Stimulated activated naive B cell treated with anti-CD40 and anti-IgM and Interleukin-4, amounts not matched to agents 10 μg/mL and 1 μg/mL and 100 μg/mL, for 72 hours (primary cell): ENCODE measurements around the gene CELF2.

ENCODE experiments used
- ATAC-seq, 2 donors: fragments of 150-1000 bp; cut with Tn5 transposase; replicated peaks; 2 replicates each; pipeline ENCODE4 v1.10.0; 2021; ENCODE audit warnings: moderate library complexity in 1 of 2
- DNase-seq: peaks from one replicate; pipeline ENCODE4 v3.0.0; 2021
- H3K27ac Mint-ChIP-seq: one replicate; pipeline ENCODE4 v1.8.0; 2022; ENCODE audit warnings: mild to moderate bottlenecking, mixed read lengths
- H3K27me3 Mint-ChIP-seq, 2 donors: one replicate each; pipeline ENCODE4 v1.8.0; 2022; ENCODE audit warnings: mixed read lengths in 2 of 2
- H3K36me3 Mint-ChIP-seq, 2 donors: one replicate each; pipeline ENCODE4 v1.8.0; 2022; ENCODE audit warnings: mixed read lengths in 2 of 2, mild to moderate bottlenecking in 1 of 2
- H3K4me1 Mint-ChIP-seq, 2 donors: one replicate each; pipeline ENCODE4 v1.8.0; 2022; ENCODE audit warnings: mixed read lengths in 2 of 2, mild to moderate bottlenecking in 1 of 2
- H3K4me3 Mint-ChIP-seq, 2 donors: one replicate each; pipeline ENCODE4 v1.8.0; 2022; ENCODE audit warnings: mild to moderate bottlenecking in 2 of 2, mixed read lengths in 2 of 2, moderate library complexity in 1 of 2
- H3K9me3 Mint-ChIP-seq, 2 donors: one replicate each; pipeline ENCODE4 v1.8.0; 2022; ENCODE audit warnings: mixed read lengths in 2 of 2, mild to moderate bottlenecking in 1 of 2

CELF2 gene

GRCh38 chr10:11046776-11047160 is 29.1 kb downstream of the CELF2 start:
- H3K36me3 Mint-ChIP-seq = no peaks in the 10 kb centered on the region
- peaks cover 6 to 19% of the 10 kb centered on the region in 2 donors for H3K27me3 Mint-ChIP-seq
- no peak overlapping the region for H3K4me3 Mint-ChIP-seq
- no peaks in the 10 kb centered on the region for H3K4me1 Mint-ChIP-seq
- no peaks in the 10 kb centered on the region for H3K9me3 Mint-ChIP-seq
- DNase-seq = no peak
- no peak overlapping the region for H3K27ac Mint-ChIP-seq
- ATAC-seq = no peak

- H3K4me1 Mint-ChIP-seq = no peaks in the 10 kb centered on the region
- ATAC-seq (no peak), DNase-seq (no peak)
- H3K27me3 Mint-ChIP-seq = peaks cover 4 to 14% of the 10 kb centered on the region in 2 donors
- H3K4me3 Mint-ChIP-seq = no peak overlapping the region
- no peak overlapping the region for H3K27ac Mint-ChIP-seq
- no peaks in the 10 kb centered on the region for H3K9me3 Mint-ChIP-seq
- no peaks in the 10 kb centered on the region for H3K36me3 Mint-ChIP-seq
Observed at GRCh38 chr10:11048707-11049278, 31.1 kb downstream of the CELF2 start.

GRCh38 chr10:11049806-11050205 is 32.1 kb downstream of the CELF2 start:
- H3K9me3 Mint-ChIP-seq = no peaks in the 10 kb centered on the region
- H3K4me1 Mint-ChIP-seq = no peaks in the 10 kb centered on the region
- ATAC-seq (no peak), DNase-seq (no peak)
- no peak overlapping the region for H3K4me3 Mint-ChIP-seq
- H3K36me3 Mint-ChIP-seq = no peaks in the 10 kb centered on the region
- peaks cover 0 to 10% of the 10 kb centered on the region in 2 donors for H3K27me3 Mint-ChIP-seq
- H3K27ac Mint-ChIP-seq = no peak overlapping the region

- no peaks in the 10 kb centered on the region for H3K9me3 Mint-ChIP-seq
- no peak overlapping the region for H3K4me3 Mint-ChIP-seq
- ATAC-seq = no peak
- H3K27me3 Mint-ChIP-seq = peaks cover 0 to 12% of the 10 kb centered on the region in 2 donors
- H3K36me3 Mint-ChIP-seq = no peaks in the 10 kb centered on the region
- H3K4me1 Mint-ChIP-seq = no peaks in the 10 kb centered on the region
- no peak for DNase-seq
- H3K27ac Mint-ChIP-seq = no peak overlapping the region
Observed at GRCh38 chr10:11050301-11051287, 32.9 kb downstream of the CELF2 start.

- Mint-ChIP-seq H3K9me3 (peaks cover 0 to under 1% of the 10 kb centered on the region in 2 donors), H3K36me3 (no peaks in the 10 kb centered on the region), H3K4me3 (no peak overlapping the region), H3K27ac (no peak overlapping the region), H3K4me1 (no peaks in the 10 kb centered on the region), H3K27me3 (peaks cover under 1 to 34% of the 10 kb centered on the region in 2 donors)
- no peak for DNase-seq
- ATAC-seq = no peak
Observed at GRCh38 chr10:11057018-11057417, 39.3 kb downstream of the CELF2 start.

- H3K27me3 Mint-ChIP-seq = peaks cover 4 to 38% of the 10 kb centered on the region in 2 donors
- ATAC-seq = no peak
- peaks cover 0 to 4% of the 10 kb centered on the region in 2 donors for H3K9me3 Mint-ChIP-seq
- no peak overlapping the region for H3K4me3 Mint-ChIP-seq
- H3K4me1 Mint-ChIP-seq = no peaks in the 10 kb centered on the region
- no peak overlapping the region for H3K27ac Mint-ChIP-seq
- no peak for DNase-seq
- H3K36me3 Mint-ChIP-seq = no peaks in the 10 kb centered on the region
Observed at GRCh38 chr10:11057448-11057847, 39.8 kb downstream of the CELF2 start.

- ATAC-seq (no peak), DNase-seq (no peak)
- no peaks in the 10 kb centered on the region for H3K4me1 Mint-ChIP-seq
- peaks cover 0 to 4% of the 10 kb centered on the region in 2 donors for H3K9me3 Mint-ChIP-seq
- no peak overlapping the region for H3K27ac Mint-ChIP-seq
- H3K36me3 Mint-ChIP-seq = no peaks in the 10 kb centered on the region
- peaks cover 10 to 42% of the 10 kb centered on the region in 2 donors for H3K27me3 Mint-ChIP-seq
- no peak overlapping the region for H3K4me3 Mint-ChIP-seq
Observed at GRCh38 chr10:11057994-11058393, 40.3 kb downstream of the CELF2 start.

GRCh38 chr10:11058965-11059364 is 41.3 kb downstream of the CELF2 start:
- no peak for ATAC-seq
- no peak for DNase-seq
- Mint-ChIP-seq H3K9me3 (peaks cover 0 to 4% of the 10 kb centered on the region in 2 donors), H3K27ac (no peak overlapping the region), H3K4me3 (no peak overlapping the region), H3K4me1 (no peaks in the 10 kb centered on the region), H3K27me3 (peaks cover 10 to 42% of the 10 kb centered on the region in 2 donors), H3K36me3 (no peaks in the 10 kb centered on the region)

GRCh38 chr10:11063856-11064255 is 46.2 kb downstream of the CELF2 start:
- Mint-ChIP-seq H3K27me3 (peaks cover 10 to 29% of the 10 kb centered on the region in 2 donors), H3K4me1 (no peaks in the 10 kb centered on the region), H3K27ac (no peak overlapping the region), H3K36me3 (no peaks in the 10 kb centered on the region), H3K9me3 (peaks cover 0 to 4% of the 10 kb centered on the region in 2 donors), H3K4me3 (no peak overlapping the region)
- ATAC-seq = no peak
- no peak for DNase-seq

GRCh38 chr10:11064832-11065231 is 47.2 kb downstream of the CELF2 start:
- no peak for ATAC-seq
- no peaks in the 10 kb centered on the region for H3K36me3 Mint-ChIP-seq
- no peaks in the 10 kb centered on the region for H3K4me1 Mint-ChIP-seq
- no peak overlapping the region for H3K4me3 Mint-ChIP-seq
- peaks cover 14 to 20% of the 10 kb centered on the region in 2 donors for H3K27me3 Mint-ChIP-seq
- no peak for DNase-seq
- H3K9me3 Mint-ChIP-seq = peaks cover 0 to 4% of the 10 kb centered on the region in 2 donors
- H3K27ac Mint-ChIP-seq = no peak overlapping the region

- H3K4me1 Mint-ChIP-seq = no peaks in the 10 kb centered on the region
- peaks cover 20 to 24% of the 10 kb centered on the region in 2 donors for H3K27me3 Mint-ChIP-seq
- H3K4me3 Mint-ChIP-seq = no peak overlapping the region
- DNase-seq (no peak), ATAC-seq (no peak)
- H3K36me3 Mint-ChIP-seq = no peaks in the 10 kb centered on the region
- no peak overlapping the region for H3K27ac Mint-ChIP-seq
- H3K9me3 Mint-ChIP-seq = peaks cover 0 to 4% of the 10 kb centered on the region in 2 donors
Observed at GRCh38 chr10:11065567-11065966, 47.9 kb downstream of the CELF2 start.

- H3K9me3 Mint-ChIP-seq = peaks cover 0 to 4% of the 10 kb centered on the region in 2 donors
Observed at GRCh38 chr10:11066520-11066919, 48.8 kb downstream of the CELF2 start.

GRCh38 chr10:11068861-11069633 is 51.4 kb downstream of the CELF2 start:
- peaks cover 10 to 17% of the 10 kb centered on the region in 2 donors for H3K27me3 Mint-ChIP-seq
- no peak for ATAC-seq
- no peaks in the 10 kb centered on the region for H3K36me3 Mint-ChIP-seq
- H3K4me1 Mint-ChIP-seq = no peaks in the 10 kb centered on the region
- H3K27ac Mint-ChIP-seq = no peak overlapping the region
- no peak for DNase-seq
- no peak overlapping the region for H3K4me3 Mint-ChIP-seq
- no peaks in the 10 kb centered on the region for H3K9me3 Mint-ChIP-seq

More at GRCh38 chr10:11066520-11066919, 48.8 kb downstream of the CELF2 start:
- DNase-seq = no peak
- peaks cover 17 to 20% of the 10 kb centered on the region in 2 donors for H3K27me3 Mint-ChIP-seq
- H3K4me3 Mint-ChIP-seq = no peak overlapping the region
- H3K36me3 Mint-ChIP-seq = no peaks in the 10 kb centered on the region
- no peak for ATAC-seq
- H3K4me1 Mint-ChIP-seq = no peaks in the 10 kb centered on the region
- H3K27ac Mint-ChIP-seq = no peak overlapping the region

- DNase-seq = no peak
- peaks cover 15 to 27% of the 10 kb centered on the region in 2 donors for H3K27me3 Mint-ChIP-seq
Observed at GRCh38 chr10:11073410-11073809, 55.7 kb downstream of the CELF2 start.

More at GRCh38 chr10:11073410-11073809, 55.7 kb downstream of the CELF2 start:
- no peak overlapping the region for H3K27ac Mint-ChIP-seq
- no peaks in the 10 kb centered on the region for H3K9me3 Mint-ChIP-seq
- H3K4me1 Mint-ChIP-seq = peaks cover 0 to 3% of the 10 kb centered on the region in 2 donors
- no peak overlapping the region for H3K4me3 Mint-ChIP-seq
- H3K36me3 Mint-ChIP-seq = no peaks in the 10 kb centered on the region
- ATAC-seq = no peak
